HG03095 (cell line): ENCODE data around the gene FGG.

Experiments
- ATAC-seq: cut with Tn5 transposase; IDR thresholded peaks from one replicate; pipeline ENCODE4 v1.9.1; 2021; ENCODE audit warnings: moderate library complexity; ENCODE audit not compliant: unreplicated experiment

The FGG gene

GRCh38 chr4:154612472-154613414, at the start of gene FGG:
TSS of gene FGG (minus strand) at chr4:154612656. CDS start at chr4:154612609, 47 bp downstream.
- no peak for ATAC-seq

- no peak for ATAC-seq
Measured at GRCh38 chr4:154660052-154660451, 47.6 kb upstream of the FGG start.

GRCh38 chr4:154658680-154659405, 46.4 kb upstream of the FGG start:
- ATAC-seq, result no peak

- ATAC-seq, result no peak
Measured at GRCh38 chr4:154643493-154643892, 31.0 kb upstream of the FGG start.

- ATAC-seq, result no peak
Measured at GRCh38 chr4:154642373-154643009, 30.0 kb upstream of the FGG start.

GRCh38 chr4:154640999-154641398, 28.5 kb upstream of the FGG start:
- no peak for ATAC-seq

GRCh38 chr4:154634058-154634457, 21.6 kb upstream of the FGG start:
- ATAC-seq, result peak; percentile 51

- no peak for ATAC-seq
Measured at GRCh38 chr4:154631828-154632227, 19.4 kb upstream of the FGG start.

GRCh38 chr4:154630324-154630723, 17.9 kb upstream of the FGG start:
- no peak for ATAC-seq

- peak; percentile 97 for ATAC-seq
Measured at GRCh38 chr4:154626793-154627484, 14.5 kb upstream of the FGG start.

- ATAC-seq, result no peak
Measured at GRCh38 chr4:154625971-154626370, 13.5 kb upstream of the FGG start.

GRCh38 chr4:154623995-154624394, 11.5 kb upstream of the FGG start:
- ATAC-seq, result no peak

GRCh38 chr4:154623436-154623835, 11.0 kb upstream of the FGG start:
- no peak for ATAC-seq

- peak; percentile 42 for ATAC-seq
Measured at GRCh38 chr4:154622598-154622997, 10.1 kb upstream of the FGG start.

GRCh38 chr4:154620111-154620510, 7.7 kb upstream of the FGG start:
- ATAC-seq, result no peak

- peak; percentile 55 for ATAC-seq
Measured at GRCh38 chr4:154618708-154619315, 6.4 kb upstream of the FGG start.

- no peak for ATAC-seq
Measured at GRCh38 chr4:154617820-154618317, 5.4 kb upstream of the FGG start.

GRCh38 chr4:154616731-154617130, 4.3 kb upstream of the FGG start:
- ATAC-seq, result peak; percentile 95

GRCh38 chr4:154616287-154616686, 3.8 kb upstream of the FGG start:
- ATAC-seq, result no peak

GRCh38 chr4:154615211-154615610, 2.8 kb upstream of the FGG start:
- ATAC-seq, result no peak
